TTC549 (cell line): ENCODE measurements around the gene IRS2.

Experiments used
- FAIRE-seq: peaks from 2 replicates; lab custom pipeline; 2012; peaks lifted over from hg19 to GRCh38; lab: Jason Lieb, UNC

Gene IRS2

GRCh38 chr13:109780845-109781383 is 5.5 kb downstream of the IRS2 start:
- FAIRE-seq = no peak

- FAIRE-seq = no peak
Measured at GRCh38 chr13:109779876-109780510, 6.4 kb downstream of the IRS2 start.

GRCh38 chr13:109779074-109779473 is 7.3 kb downstream of the IRS2 start:
- no peak for FAIRE-seq

DNA sequence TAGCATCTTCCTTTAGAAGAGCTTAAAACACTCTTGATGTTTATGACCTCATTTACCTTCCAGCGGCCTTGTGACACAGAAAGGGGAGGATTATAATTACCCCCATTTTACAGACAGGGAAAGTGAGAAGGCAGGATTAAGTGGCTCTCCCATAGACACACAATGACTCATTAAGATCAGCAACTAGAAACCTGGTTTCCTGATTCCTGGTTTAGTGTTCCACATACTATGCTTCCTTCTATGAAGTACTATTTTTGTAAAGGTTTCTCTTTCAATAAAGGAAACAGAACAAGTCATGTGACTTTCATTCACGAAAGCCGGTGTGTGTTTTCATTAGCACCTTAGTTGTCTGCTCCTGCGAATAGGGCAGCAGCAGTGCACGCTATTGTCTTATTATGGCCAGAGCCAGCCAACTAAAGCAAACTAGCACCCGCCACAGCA is 8.3 kb downstream of the IRS2 start:
- FAIRE-seq = no peak

DNA sequence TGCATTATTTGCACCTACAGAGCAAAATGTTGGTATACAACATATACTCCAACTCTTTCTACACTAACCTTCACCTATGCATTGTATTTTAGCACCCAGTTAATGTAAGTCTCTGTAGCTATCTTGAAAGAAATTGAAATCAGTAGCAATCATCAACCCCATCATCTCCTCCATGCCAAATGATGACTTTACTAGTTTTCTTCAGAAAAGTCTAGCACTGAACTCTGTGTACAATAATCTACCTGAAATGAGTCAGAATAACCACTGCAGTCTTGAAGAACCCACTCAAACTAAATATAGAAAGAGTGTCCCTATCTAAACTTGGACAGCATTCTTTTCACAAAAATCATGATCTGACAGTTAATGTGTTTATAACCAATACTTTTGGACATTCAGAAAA is 9.8 kb downstream of the IRS2 start:
- no peak for FAIRE-seq

DNA sequence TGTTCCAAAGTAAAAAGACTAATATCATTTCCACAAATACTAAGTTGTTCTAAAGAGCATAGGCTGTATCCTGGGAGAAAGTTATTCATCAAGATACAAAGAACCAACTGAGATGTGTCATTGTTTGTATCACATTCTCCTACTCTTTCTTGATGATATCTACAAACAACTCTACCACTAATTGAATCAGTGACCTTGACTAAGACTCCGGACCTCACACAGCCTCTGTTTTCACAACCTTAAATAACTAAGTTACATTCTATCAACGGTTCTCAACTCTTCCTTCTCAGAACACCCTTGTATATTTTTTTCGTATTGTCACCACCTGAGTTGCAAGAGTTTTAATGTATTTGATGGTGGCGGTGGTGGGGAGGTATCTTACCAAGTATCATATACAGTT is 12.6 kb downstream of the IRS2 start:
- no peak for FAIRE-seq

GRCh38 chr13:109773276-109773675 is 13.1 kb downstream of the IRS2 start:
- FAIRE-seq = no peak

DNA sequence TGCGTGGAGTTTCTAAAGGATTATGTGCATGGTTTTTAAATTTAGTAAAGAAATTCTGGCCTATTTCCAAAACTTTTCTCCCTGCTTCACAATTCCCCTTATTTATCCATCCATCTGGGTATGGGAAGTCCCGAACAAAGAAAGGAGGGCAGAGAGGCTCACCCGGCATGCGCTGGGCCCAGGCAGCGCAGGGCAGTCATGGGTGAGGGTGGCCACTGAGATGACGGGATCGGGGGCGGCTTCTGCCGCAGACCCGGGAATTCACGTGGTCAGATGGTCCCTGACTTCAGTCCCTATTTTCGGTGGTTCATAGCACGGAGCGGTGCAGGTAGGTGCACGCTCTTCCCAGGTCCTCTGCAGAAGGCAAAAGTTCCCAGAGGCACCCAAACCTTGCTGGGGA is 14.5 kb downstream of the IRS2 start:
- FAIRE-seq = no peak

- no peak for FAIRE-seq
Measured at GRCh38 chr13:109770436-109770835, 15.9 kb downstream of the IRS2 start.

DNA sequence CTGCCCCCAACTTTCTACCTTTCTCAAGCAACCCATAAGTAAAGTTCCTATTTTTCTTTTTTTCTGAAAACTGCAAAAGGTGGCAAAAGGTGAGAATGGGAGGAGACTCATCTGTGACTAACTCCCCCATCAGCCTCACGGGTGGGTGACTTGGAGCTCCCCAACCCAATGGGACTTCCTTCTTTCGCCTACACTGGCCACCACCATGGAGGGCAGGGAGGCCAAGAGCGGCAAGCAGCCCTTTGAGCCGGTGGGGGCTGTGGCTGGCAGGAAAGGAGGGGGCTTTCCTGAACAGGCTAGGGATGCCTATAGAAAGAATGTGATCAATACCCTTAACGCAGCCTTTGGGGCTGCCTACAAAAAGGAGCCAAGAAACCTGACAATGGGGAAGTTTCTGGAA is 16.5 kb downstream of the IRS2 start:
- no peak for FAIRE-seq

GRCh38 chr13:109769275-109769674 is 17.1 kb downstream of the IRS2 start:
- no peak for FAIRE-seq

- FAIRE-seq = no peak
Measured at GRCh38 chr13:109768616-109769015, 17.8 kb downstream of the IRS2 start.

DNA sequence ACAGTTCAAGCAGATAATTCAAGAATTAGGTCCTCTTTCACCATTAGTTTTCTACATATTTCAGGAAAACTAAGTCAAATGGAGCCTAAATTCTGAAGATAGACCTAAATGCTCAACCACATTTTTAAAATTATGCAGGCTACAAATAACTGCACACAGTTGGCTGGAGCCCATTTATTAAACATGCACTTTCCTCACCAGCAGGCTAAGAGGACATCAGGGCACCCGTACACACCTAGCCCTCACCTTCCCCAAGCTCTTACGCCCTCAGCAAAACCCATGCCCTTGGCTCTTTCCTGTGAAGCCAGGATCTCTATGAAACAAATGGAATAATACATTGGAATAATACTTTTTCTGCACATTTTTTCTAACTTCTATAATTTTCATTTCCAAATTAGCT is 18.2 kb downstream of the IRS2 start:
- no peak for FAIRE-seq

- FAIRE-seq = no peak
Measured at GRCh38 chr13:109767023-109767422, 19.4 kb downstream of the IRS2 start.

GRCh38 chr13:109764470-109765291 is 21.7 kb downstream of the IRS2 start:
- FAIRE-seq = no peak

GRCh38 chr13:109764045-109764444 is 22.3 kb downstream of the IRS2 start:
- no peak for FAIRE-seq

DNA sequence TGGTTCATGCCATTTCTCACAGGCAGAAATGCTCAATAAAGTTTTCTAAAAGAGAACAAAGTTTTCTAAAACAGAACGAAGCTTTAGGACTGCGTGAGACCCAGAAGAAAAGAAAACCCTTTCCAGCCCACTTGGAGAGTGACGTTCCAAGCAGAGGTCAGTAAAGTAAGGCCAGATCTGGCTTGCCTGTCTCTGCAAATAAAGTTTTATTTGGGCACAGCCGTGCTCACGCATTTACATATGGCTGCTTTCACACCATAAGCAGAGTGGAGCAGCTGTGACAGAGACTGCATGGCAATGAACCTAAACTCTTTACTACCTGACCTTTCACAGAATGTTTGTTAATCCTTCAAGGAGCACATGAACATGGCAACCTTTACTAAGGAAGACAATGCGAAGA is 23.6 kb downstream of the IRS2 start:
- no peak for FAIRE-seq

- FAIRE-seq = no peak
Measured at GRCh38 chr13:109761695-109762094, 24.7 kb downstream of the IRS2 start.

GRCh38 chr13:109760951-109761350 is 25.4 kb downstream of the IRS2 start:
- no peak for FAIRE-seq

DNA sequence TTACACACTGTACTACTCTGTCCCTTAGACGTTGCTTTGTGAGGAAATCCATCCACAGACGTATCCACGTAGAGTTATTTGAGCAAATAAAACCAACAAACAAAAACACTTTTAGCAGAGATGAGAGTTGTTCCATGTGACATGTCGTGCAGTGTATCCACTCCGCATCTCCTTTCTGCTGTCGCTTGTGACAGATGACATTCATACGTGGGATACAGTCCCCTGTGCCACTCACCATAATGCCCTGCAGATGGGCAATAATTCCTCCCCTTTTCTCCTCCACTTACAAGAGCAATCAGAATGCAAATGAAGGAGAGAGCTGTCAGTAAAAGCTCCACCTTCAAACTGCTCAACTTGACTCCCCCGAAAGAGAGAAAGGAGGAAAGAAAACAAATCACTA is 26.0 kb downstream of the IRS2 start:
- no peak for FAIRE-seq

- FAIRE-seq = no peak
Measured at GRCh38 chr13:109759609-109760008, 26.8 kb downstream of the IRS2 start.

GRCh38 chr13:109758937-109759480 is 27.4 kb downstream of the IRS2 start:
- FAIRE-seq = no peak

DNA sequence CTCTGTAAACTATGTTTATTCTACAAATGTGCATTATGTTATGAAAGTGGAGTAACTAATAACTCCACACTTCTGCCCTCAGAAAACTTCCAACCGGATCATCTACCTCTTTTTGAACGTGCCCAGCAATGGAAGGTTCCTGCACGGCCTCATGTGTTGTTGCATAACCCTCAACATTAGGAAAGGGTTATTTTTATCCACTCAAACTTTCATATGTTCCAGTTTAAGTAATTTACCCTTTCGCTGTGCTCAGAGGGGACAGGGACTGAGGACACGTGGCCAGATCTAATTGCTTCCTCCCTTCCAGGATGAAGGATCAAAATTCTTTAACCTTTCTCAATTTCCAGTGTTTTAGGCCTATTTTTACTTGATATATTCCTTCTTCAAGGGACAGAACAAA is 29.6 kb downstream of the IRS2 start:
- FAIRE-seq = no peak
